Fibroblast of lung (primary cell): ENCODE results near the gene ALS2. TPM values are rescaled to one million over a fixed set of nuclear protein-coding genes. Genes with fewer than 3 reads are reported as not detected.
"Not testable (repeated sequence)": the region's sequence is repeated elsewhere in the genome, so short reads cannot be mapped to it uniquely, and the experiment has no call there.

Source experiments
- DNase-seq, 2 donors: peaks; one replicate each; pipeline versions ENCODE4 v3.0.0 to v3.0.0-alpha.2; 2010; ENCODE audit warnings: low read depth in 2 of 2
- H2AFZ ChIP-seq: 2 replicates; pipeline ENCODE4 v1.5.1; 2012; ENCODE audit warnings: low read length, control low read depth, inconsistent platforms
- H3K27ac ChIP-seq: 2 replicates; pipeline ENCODE4 v1.5.1; 2011; ENCODE audit warnings: low read length, control low read depth; ENCODE audit not compliant: insufficient read depth
- H3K27me3 ChIP-seq: 2 replicates; pipeline ENCODE4 v1.5.1; 2011; ENCODE audit warnings: mild to moderate bottlenecking, low read length; ENCODE audit not compliant: control insufficient read depth, insufficient read depth
- H3K36me3 ChIP-seq: 2 replicates; pipeline ENCODE4 v1.5.1; 2011; ENCODE audit warnings: low read length; ENCODE audit not compliant: control insufficient read depth, insufficient read depth
- H3K4me1 ChIP-seq: 2 replicates; pipeline ENCODE4 v1.5.1; 2011; ENCODE audit warnings: low read length; ENCODE audit not compliant: control insufficient read depth, insufficient read depth; ENCODE audit errors: extremely low read depth
- H3K4me2 ChIP-seq: 2 replicates; pipeline ENCODE4 v1.5.1; 2011; ENCODE audit warnings: low read length, control low read depth; ENCODE audit not compliant: insufficient read depth; ENCODE audit errors: extremely low read depth
- H3K4me3 ChIP-seq, 4 experiments: fragments of 200-600 bp in 1 of 4; sonication (generic) in 1 of 4; replicated peaks in 1 of 4; 2 replicates each; pipeline ENCODE4 v1.5.1; 2011 to 2016; ENCODE audit warnings: low read length in 4 of 4, low read depth in 3 of 4, mild to moderate bottlenecking in 3 of 4, control low read depth in 2 of 4, inconsistent platforms in 1 of 4, mixed read lengths in 1 of 4; ENCODE audit not compliant: insufficient read depth in 1 of 4; ENCODE audit errors: control extremely low read depth in 1 of 4
- H3K79me2 ChIP-seq: 2 replicates; pipeline ENCODE4 v1.5.1; 2012; ENCODE audit warnings: mild to moderate bottlenecking, low read length, inconsistent platforms; ENCODE audit not compliant: control insufficient read depth, insufficient read depth
- H3K9ac ChIP-seq: 2 replicates; pipeline ENCODE4 v1.5.1; 2011; ENCODE audit warnings: mild to moderate bottlenecking, low read length, control low read depth; ENCODE audit not compliant: insufficient read depth
- H3K9me3 ChIP-seq: 2 replicates; pipeline ENCODE4 v1.5.1; 2012; ENCODE audit warnings: low read depth, low read length; ENCODE audit not compliant: control insufficient read depth, insufficient read depth
- H4K20me1 ChIP-seq: 2 replicates; pipeline ENCODE4 v1.5.1; 2011; ENCODE audit warnings: low read length; ENCODE audit not compliant: control insufficient read depth, insufficient read depth; ENCODE audit errors: extremely low read depth
- EZH2 ChIP-seq: IDR thresholded peaks from 2 replicates; pipeline ENCODE4 v1.5.1; 2012; ENCODE audit warnings: low read length, control low read depth, mild to moderate bottlenecking; ENCODE audit errors: missing control alignments
- polyA plus RNA-seq, 2 donors: library from polyadenylated mRNA; depleted of rRNA in 1 of 2; stranded (reverse) in 1 of 2; unstranded in 1 of 2; fragments of >200 nt; gene quantifications; 2 replicates each; pipeline ENCODE4 v1.2.1, GENCODE V29; 2011 to 2012; ENCODE audit warnings: missing spikeins in 1 of 2
- total RNA-seq: library from RNA; depleted of rRNA; stranded (reverse); fragments of >200 nt; gene quantifications from 2 replicates; pipeline ENCODE4 v1.2.1, GENCODE V29; 2014
- TF ChIP-seq, protein P1 (sequence below), 2 donors: IDR thresholded peaks in 1 of 2; conservative IDR thresholded peaks in 1 of 2; 1 replicate in 1 of 2; 2 replicates in 1 of 2; pipeline ENCODE4 v1.5.1; 2011 to 2012; ENCODE audit warnings: low read length in 2 of 2, control low read depth in 1 of 2, inconsistent platforms in 1 of 2, low read depth in 1 of 2, mild to moderate bottlenecking in 1 of 2

The ALS2 gene
- total and polyA plus RNA-seq, 2 donors (not counting 1 experiment from before 2014, with no cell fraction given), result 21.8 to 30.9 TPM

DNA sequence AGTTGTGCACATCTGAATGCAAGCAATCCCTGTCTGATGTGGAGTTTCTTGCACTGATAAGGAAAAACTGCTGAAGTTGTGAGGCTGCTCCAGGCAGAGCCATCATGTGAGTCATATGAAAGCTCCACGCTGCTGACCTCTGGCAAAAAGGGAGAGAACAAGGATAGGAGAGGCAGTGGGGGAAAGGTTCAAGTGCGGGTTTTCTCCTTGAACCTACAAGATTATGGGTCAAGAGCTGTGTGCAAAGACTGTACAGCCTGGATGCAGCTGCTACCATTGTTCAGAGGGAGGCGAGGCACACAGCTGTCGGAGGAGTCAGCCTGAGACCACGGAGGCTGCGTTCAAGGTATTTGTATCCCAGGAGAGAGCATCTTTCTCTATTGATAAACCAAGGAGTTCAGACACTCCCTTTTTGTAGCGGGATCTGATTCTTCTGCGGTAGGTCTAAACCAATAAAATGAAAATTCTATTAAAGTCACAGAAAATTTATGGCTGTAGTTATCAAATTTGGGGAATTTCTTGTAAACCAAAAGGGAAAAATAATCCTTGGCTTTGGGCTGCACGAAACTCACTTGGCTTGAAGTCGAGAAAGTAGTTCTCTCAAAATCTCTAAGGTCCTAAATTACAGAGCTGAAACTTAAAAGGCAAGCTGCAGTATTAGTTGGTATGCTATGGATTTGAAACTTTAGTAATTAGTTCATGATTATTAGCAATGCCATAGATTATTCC lies 25.9 kb upstream of the ALS2 start, which contains the start of gene CDK15:
Gene CDK15 (plus strand): TSS at position 96 of the 729 bp plus-strand sequence. CDS start 128 bp downstream, at position 224.
- no peak within 1 kb of the TSS for H3K9ac ChIP-seq
- TF ChIP-seq EZH2, result no peak
- TF ChIP-seq, protein P1, sequence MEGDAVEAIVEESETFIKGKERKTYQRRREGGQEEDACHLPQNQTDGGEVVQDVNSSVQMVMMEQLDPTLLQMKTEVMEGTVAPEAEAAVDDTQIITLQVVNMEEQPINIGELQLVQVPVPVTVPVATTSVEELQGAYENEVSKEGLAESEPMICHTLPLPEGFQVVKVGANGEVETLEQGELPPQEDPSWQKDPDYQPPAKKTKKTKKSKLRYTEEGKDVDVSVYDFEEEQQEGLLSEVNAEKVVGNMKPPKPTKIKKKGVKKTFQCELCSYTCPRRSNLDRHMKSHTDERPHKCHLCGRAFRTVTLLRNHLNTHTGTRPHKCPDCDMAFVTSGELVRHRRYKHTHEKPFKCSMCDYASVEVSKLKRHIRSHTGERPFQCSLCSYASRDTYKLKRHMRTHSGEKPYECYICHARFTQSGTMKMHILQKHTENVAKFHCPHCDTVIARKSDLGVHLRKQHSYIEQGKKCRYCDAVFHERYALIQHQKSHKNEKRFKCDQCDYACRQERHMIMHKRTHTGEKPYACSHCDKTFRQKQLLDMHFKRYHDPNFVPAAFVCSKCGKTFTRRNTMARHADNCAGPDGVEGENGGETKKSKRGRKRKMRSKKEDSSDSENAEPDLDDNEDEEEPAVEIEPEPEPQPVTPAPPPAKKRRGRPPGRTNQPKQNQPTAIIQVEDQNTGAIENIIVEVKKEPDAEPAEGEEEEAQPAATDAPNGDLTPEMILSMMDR (conservative IDR thresholded peaks at IDR 0.05 in 1 of 2, IDR thresholded peaks at IDR 0.05 in 1 of 2; ENCODE audit: low read depth in 1 of 2, low read length in 2 of 2), result no peak
- no peaks in the 10 kb centered on the region for H3K27me3 ChIP-seq
- DNase-seq, result peak; percentile 83 to 93
- H3K4me3 ChIP-seq, result peak within 1 kb of the TSS; percentile 4 to 45 (median 12)
- peak within 1 kb of the TSS; percentile 53 for H2AFZ ChIP-seq
- H3K4me2 ChIP-seq, result peak within 1 kb of the TSS; percentile 87
- H3K9me3 ChIP-seq, result no peaks in the 10 kb centered on the region
- H3K36me3 ChIP-seq, result no peaks in the 10 kb centered on the region
- H4K20me1 ChIP-seq, result no peaks in the 10 kb centered on the region
- H3K27ac ChIP-seq, result peak within 1 kb of the TSS; percentile 66
- peaks cover 9% of the 10 kb centered on the region for H3K4me1 ChIP-seq
- no peaks in the 10 kb centered on the region for H3K79me2 ChIP-seq

DNA sequence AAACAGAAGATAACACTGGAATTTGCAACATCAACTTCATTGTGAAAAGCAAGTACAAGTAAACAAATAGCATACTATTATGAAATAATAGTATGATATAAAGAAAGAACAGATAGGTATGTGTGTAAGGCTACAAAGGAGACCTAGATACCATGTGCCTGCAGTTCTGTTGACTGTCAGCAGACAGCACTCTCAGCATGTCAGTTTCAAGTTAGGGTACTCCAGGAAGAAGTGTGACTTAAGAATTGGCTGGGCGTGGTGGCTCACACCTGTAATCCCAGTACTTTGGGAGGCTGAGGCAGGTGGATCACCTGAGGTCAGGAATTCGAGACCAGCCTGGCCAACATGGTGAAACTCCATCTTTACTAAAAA lies 18.2 kb upstream of the ALS2 start:
- Histone ChIP-seq H3K27ac (peak overlapping the region; percentile 85), H3K4me2 (peak overlapping the region; percentile 5)
- TF ChIP-seq, protein P1 (conservative IDR thresholded peaks at IDR 0.05 in 1 of 2, IDR thresholded peaks at IDR 0.05 in 1 of 2; ENCODE audit: low read depth in 1 of 2, low read length in 2 of 2), result peak; percentile 42 to 66
- H3K36me3 ChIP-seq, H3K9me3 ChIP-seq, H3K9ac ChIP-seq, H2AFZ ChIP-seq, H3K27me3 ChIP-seq, H3K4me3 ChIP-seq, H4K20me1 ChIP-seq, H3K79me2 ChIP-seq, H3K4me1 ChIP-seq: not testable (repeated sequence)
- peak; percentile 69 to 74 for DNase-seq

DNA sequence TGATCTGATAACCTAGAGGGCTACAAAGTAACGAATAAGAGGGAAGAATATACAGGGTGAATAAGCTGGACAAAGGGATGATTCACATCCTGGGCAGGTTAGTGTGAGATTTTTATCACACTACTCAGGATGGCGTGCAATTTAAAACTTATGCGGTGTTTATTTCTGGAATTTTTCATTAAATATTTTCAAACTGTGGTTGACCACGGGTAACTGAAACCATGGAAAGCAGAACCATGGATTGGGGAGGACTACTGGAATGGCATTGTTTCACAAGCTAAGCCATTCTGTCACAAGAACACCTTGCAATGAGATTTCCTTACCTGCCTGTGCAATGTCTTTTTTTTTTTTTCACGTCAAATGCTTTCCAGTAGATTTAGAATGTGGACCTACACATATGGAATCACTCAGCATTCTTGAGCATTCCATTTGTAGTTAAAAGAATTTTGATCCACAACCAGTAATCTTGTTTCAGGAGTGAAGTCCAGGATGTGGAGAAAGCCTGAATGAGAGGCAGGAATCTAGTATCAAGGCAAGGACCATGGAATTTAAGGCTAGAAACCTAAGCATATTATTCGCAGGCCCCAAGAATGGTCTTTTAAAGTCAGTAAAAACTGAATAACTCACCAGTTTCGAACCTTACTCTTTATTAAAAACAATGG lies 17.6 kb upstream of the ALS2 start:
- no peak overlapping the region for H3K4me3 ChIP-seq
- peak; percentile 74 to 97 for DNase-seq
- no peaks in the 10 kb centered on the region for H3K36me3 ChIP-seq
- H2AFZ ChIP-seq, result no peak overlapping the region
- no peaks in the 10 kb centered on the region for H3K9me3 ChIP-seq
- peak overlapping the region; percentile 5 for H3K4me2 ChIP-seq
- H3K4me1 ChIP-seq, result peaks cover 6% of the 10 kb centered on the region
- TF ChIP-seq, protein P1 (conservative IDR thresholded peaks at IDR 0.05 in 1 of 2, IDR thresholded peaks at IDR 0.05 in 1 of 2; ENCODE audit: low read depth in 1 of 2, low read length in 2 of 2), result no peak
- no peak for TF ChIP-seq EZH2
- H4K20me1 ChIP-seq, result no peaks in the 10 kb centered on the region
- no peaks in the 10 kb centered on the region for H3K79me2 ChIP-seq
- no peak overlapping the region for H3K9ac ChIP-seq
- no peaks in the 10 kb centered on the region for H3K27me3 ChIP-seq
- peak overlapping the region; percentile 85 for H3K27ac ChIP-seq
